GM12878 (cell line): ENCODE data around the gene FDXACB1. TPM values are rescaled to one million over a fixed set of nuclear protein-coding genes. Genes with fewer than 3 reads are reported as not detected.

Experiments used
- BACH1 ChIP-seq: fragments of 450-650 bp; IDR thresholded peaks from 2 replicates; pipeline ENCODE4 v1.6.1; 2017; ENCODE audit warnings: mild to moderate bottlenecking, borderline replicate concordance
- EGR1 ChIP-seq, 2 experiments: IDR thresholded peaks; 1 replicate in 1 of 2; 2 replicates in 1 of 2; pipeline ENCODE4 v1.6.1; 2011 to 2012; ENCODE audit warnings: low read depth in 2 of 2, low read length in 2 of 2, borderline replicate concordance in 1 of 2, mild to moderate bottlenecking in 1 of 2, moderate library complexity in 1 of 2
- ETV6 ChIP-seq, 2 experiments: fragments of 450-650 bp in 1 of 2; IDR thresholded peaks in 1 of 2; conservative IDR thresholded peaks in 1 of 2; 2 replicates each; pipeline ENCODE4 v1.6.1; 2014; ENCODE audit warnings: antibody characterized with exemption in 1 of 2, borderline replicate concordance in 1 of 2, low read depth in 1 of 2, mild to moderate bottlenecking in 1 of 2, moderate library complexity in 1 of 2
- MEF2A ChIP-seq: IDR thresholded peaks from 2 replicates; pipeline ENCODE4 v1.6.1; 2011; ENCODE audit warnings: low read depth, mild to moderate bottlenecking, low read length, moderate library complexity; ENCODE audit not compliant: insufficient read depth
- SREBF2 ChIP-seq: IDR thresholded peaks from 2 replicates; pipeline ENCODE4 v1.6.1; 2012; ENCODE audit warnings: mild to moderate bottlenecking, low read length
- TAF1 ChIP-seq: IDR thresholded peaks from 2 replicates; pipeline ENCODE4 v1.6.1; 2011; ENCODE audit warnings: mild to moderate bottlenecking, low read depth, low read length, borderline replicate concordance
- TCF3 ChIP-seq: IDR thresholded peaks from 2 replicates; pipeline ENCODE4 v1.6.1; 2012; ENCODE audit warnings: low read depth, mild to moderate bottlenecking, low read length, borderline replicate concordance; ENCODE audit not compliant: insufficient read depth
- YY1 ChIP-seq: IDR thresholded peaks from 2 replicates; pipeline ENCODE4 v1.6.1; 2011; ENCODE audit warnings: low read depth, mild to moderate bottlenecking, low read length
- ZNF384 ChIP-seq: IDR thresholded peaks from 2 replicates; pipeline ENCODE4 v1.6.1; 2012; ENCODE audit warnings: low read depth, mild to moderate bottlenecking, low read length, improper control_type of control experiment, borderline replicate concordance
- polyA plus RNA-seq, 11 experiments: library from polyadenylated mRNA; depleted of rRNA in 4 of 11; unstranded in 6 of 11; stranded (reverse) in 5 of 11; fragments of >200 nt; fragmentation: Nextera tagmentation in 4 of 11; fragmentation: Illumina TruSeq in 1 of 11; extraction: Ambion mirVana in 4 of 11; extraction: Trizol in 1 of 11; gene quantifications; 1 replicate in 1 of 11; 2 replicates in 10 of 11; pipeline versions ENCODE4 v1.2.1 to v1.2.3, GENCODE V29; 2011 to 2016; ENCODE audit warnings: inconsistent platforms in 2 of 11, missing spikeins in 2 of 11, low read depth in 1 of 11
- total RNA-seq, 4 experiments: library from RNA; depleted of rRNA in 3 of 4; stranded (reverse); fragments of >200 nt in 3 of 4; fragmentation: Illumina TruSeq in 1 of 4; extraction: Trizol in 1 of 4; gene quantifications; 2 replicates each; pipeline versions ENCODE4 v1.2.1 to v1.2.3, GENCODE V29; 2013 to 2021
- TF ChIP-seq, protein P1 (sequence below): fragments of 450-650 bp; IDR thresholded peaks from 2 replicates; pipeline ENCODE4 v1.6.1; 2017; ENCODE audit warnings: mild to moderate bottlenecking
- TF ChIP-seq, protein P2 (sequence below): fragments of 450-650 bp; formaldehyde crosslinking; IDR thresholded peaks from 2 replicates; pipeline ENCODE4 v1.4.0; 2020; ENCODE audit warnings: mild to moderate bottlenecking, moderate library complexity
- TF ChIP-seq, protein P3 (sequence below): IDR thresholded peaks from 2 replicates; pipeline ENCODE4 v1.6.1; 2012; ENCODE audit warnings: improper control_type of control experiment, low read depth, low read length; ENCODE audit not compliant: insufficient replicate concordance
- TF ChIP-seq, protein P4 (sequence below): IDR thresholded peaks from 2 replicates; pipeline ENCODE4 v1.6.1; 2011; ENCODE audit warnings: borderline replicate concordance, low read depth, mild to moderate bottlenecking, moderate library complexity, low read length; ENCODE audit not compliant: insufficient read depth, poor library complexity, severe bottlenecking
- TF ChIP-seq, protein P5 (sequence below): IDR thresholded peaks from 2 replicates; pipeline ENCODE4 v1.6.1; 2011; ENCODE audit warnings: low read depth, mild to moderate bottlenecking, low read length, moderate library complexity, borderline replicate concordance; ENCODE audit errors: extremely low read depth

The FDXACB1 gene
- total and polyA plus RNA-seq, 10 of the 15 experiments (the other 5 are each of a cell fraction or from before 2014, with no cell fraction given) = 7.4 to 13.3 (median 9.7) TPM

DNA sequence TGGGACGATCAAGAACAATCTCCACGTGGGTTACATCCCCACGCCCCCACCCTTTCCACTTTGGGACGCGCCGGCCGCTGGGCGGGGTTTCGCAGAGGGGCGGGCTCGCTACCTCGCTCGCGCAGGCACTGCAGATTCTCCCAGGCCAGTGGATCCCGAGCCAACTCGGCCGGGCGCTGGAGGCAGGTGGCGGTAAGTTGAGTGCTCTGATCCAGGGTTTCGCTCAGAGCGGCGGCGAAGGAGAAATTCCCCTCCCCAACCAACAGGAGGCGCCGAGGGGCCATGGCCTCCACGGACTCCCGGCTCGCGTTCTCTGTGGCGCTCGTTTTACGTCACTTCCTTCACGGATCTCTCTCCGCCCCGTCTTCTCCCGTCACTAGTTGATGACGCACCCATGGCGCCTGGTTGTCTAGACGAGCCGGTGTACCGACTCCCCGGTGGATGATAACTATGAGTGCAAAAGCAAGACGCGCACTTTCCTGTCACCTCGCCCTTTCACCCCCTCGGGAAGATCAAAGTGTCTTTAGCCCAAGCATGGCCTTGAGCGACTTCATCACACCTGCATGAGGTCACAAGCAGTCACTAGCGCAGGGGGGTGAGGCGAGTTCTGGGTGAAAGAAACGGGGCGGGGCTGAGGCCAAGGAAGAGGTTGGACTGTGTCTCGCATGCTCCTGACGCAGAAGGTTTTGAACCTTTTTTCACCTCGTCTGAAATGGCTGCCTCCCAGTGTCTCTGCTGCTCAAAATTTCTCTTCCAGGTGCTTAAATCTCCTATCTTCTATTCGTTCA, at the start of gene FDXACB1, which contains the start of gene CFAP68 (continued):
- TF ChIP-seq, protein P1, sequence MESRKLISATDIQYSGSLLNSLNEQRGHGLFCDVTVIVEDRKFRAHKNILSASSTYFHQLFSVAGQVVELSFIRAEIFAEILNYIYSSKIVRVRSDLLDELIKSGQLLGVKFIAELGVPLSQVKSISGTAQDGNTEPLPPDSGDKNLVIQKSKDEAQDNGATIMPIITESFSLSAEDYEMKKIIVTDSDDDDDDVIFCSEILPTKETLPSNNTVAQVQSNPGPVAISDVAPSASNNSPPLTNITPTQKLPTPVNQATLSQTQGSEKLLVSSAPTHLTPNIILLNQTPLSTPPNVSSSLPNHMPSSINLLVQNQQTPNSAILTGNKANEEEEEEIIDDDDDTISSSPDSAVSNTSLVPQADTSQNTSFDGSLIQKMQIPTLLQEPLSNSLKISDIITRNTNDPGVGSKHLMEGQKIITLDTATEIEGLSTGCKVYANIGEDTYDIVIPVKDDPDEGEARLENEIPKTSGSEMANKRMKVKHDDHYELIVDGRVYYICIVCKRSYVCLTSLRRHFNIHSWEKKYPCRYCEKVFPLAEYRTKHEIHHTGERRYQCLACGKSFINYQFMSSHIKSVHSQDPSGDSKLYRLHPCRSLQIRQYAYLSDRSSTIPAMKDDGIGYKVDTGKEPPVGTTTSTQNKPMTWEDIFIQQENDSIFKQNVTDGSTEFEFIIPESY = no peak
- TF ChIP-seq ZNF384 (no peak), YY1 (peak; percentile 82), SREBF2 (no peak), ETV6 (conservative IDR thresholded peaks at IDR 0.05 in 1 of 2, IDR thresholded peaks at IDR 0.05 in 1 of 2; ENCODE audit: borderline replicate concordance in 1 of 2, low read depth in 1 of 2) (no peak), TCF3 (no peak), BACH1 (0 out of 2 replicates have a peak, but pooled peaks have one; percentile 39), TAF1 (no peak; the same call in 1 of the 2 replicates), EGR1 (IDR thresholded peaks at IDR 0.05; ENCODE audit: borderline replicate concordance in 1 of 2, low read depth in 2 of 2, low read length in 2 of 2) (0 out of 3 replicates have a peak, but pooled peaks of 1 of the 2 experiments have one; percentile 42), MEF2A (no peak)
- TF ChIP-seq, protein P2, sequence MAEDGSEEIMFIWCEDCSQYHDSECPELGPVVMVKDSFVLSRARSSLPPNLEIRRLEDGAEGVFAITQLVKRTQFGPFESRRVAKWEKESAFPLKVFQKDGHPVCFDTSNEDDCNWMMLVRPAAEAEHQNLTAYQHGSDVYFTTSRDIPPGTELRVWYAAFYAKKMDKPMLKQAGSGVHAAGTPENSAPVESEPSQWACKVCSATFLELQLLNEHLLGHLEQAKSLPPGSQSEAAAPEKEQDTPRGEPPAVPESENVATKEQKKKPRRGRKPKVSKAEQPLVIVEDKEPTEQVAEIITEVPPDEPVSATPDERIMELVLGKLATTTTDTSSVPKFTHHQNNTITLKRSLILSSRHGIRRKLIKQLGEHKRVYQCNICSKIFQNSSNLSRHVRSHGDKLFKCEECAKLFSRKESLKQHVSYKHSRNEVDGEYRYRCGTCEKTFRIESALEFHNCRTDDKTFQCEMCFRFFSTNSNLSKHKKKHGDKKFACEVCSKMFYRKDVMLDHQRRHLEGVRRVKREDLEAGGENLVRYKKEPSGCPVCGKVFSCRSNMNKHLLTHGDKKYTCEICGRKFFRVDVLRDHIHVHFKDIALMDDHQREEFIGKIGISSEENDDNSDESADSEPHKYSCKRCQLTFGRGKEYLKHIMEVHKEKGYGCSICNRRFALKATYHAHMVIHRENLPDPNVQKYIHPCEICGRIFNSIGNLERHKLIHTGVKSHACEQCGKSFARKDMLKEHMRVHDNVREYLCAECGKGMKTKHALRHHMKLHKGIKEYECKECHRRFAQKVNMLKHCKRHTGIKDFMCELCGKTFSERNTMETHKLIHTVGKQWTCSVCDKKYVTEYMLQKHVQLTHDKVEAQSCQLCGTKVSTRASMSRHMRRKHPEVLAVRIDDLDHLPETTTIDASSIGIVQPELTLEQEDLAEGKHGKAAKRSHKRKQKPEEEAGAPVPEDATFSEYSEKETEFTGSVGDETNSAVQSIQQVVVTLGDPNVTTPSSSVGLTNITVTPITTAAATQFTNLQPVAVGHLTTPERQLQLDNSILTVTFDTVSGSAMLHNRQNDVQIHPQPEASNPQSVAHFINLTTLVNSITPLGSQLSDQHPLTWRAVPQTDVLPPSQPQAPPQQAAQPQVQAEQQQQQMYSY (CRISPR knock-in tag) = no peak
- TF ChIP-seq, protein P3, sequence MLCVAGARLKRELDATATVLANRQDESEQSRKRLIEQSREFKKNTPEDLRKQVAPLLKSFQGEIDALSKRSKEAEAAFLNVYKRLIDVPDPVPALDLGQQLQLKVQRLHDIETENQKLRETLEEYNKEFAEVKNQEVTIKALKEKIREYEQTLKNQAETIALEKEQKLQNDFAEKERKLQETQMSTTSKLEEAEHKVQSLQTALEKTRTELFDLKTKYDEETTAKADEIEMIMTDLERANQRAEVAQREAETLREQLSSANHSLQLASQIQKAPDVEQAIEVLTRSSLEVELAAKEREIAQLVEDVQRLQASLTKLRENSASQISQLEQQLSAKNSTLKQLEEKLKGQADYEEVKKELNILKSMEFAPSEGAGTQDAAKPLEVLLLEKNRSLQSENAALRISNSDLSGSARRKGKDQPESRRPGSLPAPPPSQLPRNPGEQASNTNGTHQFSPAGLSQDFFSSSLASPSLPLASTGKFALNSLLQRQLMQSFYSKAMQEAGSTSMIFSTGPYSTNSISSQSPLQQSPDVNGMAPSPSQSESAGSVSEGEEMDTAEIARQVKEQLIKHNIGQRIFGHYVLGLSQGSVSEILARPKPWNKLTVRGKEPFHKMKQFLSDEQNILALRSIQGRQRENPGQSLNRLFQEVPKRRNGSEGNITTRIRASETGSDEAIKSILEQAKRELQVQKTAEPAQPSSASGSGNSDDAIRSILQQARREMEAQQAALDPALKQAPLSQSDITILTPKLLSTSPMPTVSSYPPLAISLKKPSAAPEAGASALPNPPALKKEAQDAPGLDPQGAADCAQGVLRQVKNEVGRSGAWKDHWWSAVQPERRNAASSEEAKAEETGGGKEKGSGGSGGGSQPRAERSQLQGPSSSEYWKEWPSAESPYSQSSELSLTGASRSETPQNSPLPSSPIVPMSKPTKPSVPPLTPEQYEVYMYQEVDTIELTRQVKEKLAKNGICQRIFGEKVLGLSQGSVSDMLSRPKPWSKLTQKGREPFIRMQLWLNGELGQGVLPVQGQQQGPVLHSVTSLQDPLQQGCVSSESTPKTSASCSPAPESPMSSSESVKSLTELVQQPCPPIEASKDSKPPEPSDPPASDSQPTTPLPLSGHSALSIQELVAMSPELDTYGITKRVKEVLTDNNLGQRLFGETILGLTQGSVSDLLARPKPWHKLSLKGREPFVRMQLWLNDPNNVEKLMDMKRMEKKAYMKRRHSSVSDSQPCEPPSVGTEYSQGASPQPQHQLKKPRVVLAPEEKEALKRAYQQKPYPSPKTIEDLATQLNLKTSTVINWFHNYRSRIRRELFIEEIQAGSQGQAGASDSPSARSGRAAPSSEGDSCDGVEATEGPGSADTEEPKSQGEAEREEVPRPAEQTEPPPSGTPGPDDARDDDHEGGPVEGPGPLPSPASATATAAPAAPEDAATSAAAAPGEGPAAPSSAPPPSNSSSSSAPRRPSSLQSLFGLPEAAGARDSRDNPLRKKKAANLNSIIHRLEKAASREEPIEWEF = no peak
- TF ChIP-seq, protein P4, sequence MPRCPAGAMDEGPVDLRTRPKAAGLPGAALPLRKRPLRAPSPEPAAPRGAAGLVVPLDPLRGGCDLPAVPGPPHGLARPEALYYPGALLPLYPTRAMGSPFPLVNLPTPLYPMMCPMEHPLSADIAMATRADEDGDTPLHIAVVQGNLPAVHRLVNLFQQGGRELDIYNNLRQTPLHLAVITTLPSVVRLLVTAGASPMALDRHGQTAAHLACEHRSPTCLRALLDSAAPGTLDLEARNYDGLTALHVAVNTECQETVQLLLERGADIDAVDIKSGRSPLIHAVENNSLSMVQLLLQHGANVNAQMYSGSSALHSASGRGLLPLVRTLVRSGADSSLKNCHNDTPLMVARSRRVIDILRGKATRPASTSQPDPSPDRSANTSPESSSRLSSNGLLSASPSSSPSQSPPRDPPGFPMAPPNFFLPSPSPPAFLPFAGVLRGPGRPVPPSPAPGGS = no peak
- TF ChIP-seq, protein P5, sequence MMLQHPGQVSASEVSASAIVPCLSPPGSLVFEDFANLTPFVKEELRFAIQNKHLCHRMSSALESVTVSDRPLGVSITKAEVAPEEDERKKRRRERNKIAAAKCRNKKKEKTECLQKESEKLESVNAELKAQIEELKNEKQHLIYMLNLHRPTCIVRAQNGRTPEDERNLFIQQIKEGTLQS = peak; percentile 72; the same call in 1 of the 2 replicates
